Endothelial cell of umbilical vein (primary cell): Measurements from ENCODE around the gene IL34. TPM values are rescaled to one million over a fixed set of nuclear protein-coding genes. Genes with fewer than 3 reads are reported as not detected.

Source experiments
- BruUV-seq: library from RNA; stranded (reverse); fragments of 400-500 nt; replicated peaks from 2 replicates; lab custom pipeline; 2021; lab: Mats Ljungman, UMichigan
- CTCF ChIA-PET: fragments of 300-600, 350-600 bp; sonication (Branson Sonifier 250); formaldehyde crosslinking; loops from one replicate; lab custom pipeline; 2021; ENCODE audit warnings: antibody characterized with exemption, inconsistent platforms; lab: Charles Lee
- POLR2A ChIA-PET: fragments of 300-600, 350-600 bp; sonication (Branson Sonifier 250); formaldehyde crosslinking; loops from one replicate; lab custom pipeline; 2021; ENCODE audit warnings: antibody characterized with exemption, inconsistent platforms; lab: Charles Lee
- DNase-seq: peaks from one replicate; pipeline ENCODE4 v3.0.0-alpha.2; 2011; ENCODE audit warnings: low read depth, low spot score
- FAIRE-seq: peaks from 2 replicates; lab custom pipeline; 2011; peaks lifted over from hg19 to GRCh38; lab: Jason Lieb, UNC
- H2AFZ ChIP-seq: 2 replicates; pipeline ENCODE4 v1.6.0; 2012; ENCODE audit warnings: low read depth, low read length, control low read depth, inconsistent platforms
- H3K27ac ChIP-seq: 2 replicates; pipeline ENCODE4 v1.5.1; 2011; ENCODE audit warnings: low read depth, mild to moderate bottlenecking, control low read depth, low read length, moderate library complexity; ENCODE audit not compliant: insufficient read depth
- H3K27me3 ChIP-seq, 2 experiments: 2 replicates each; pipeline versions ENCODE4 v1.6.0 to v1.6.1; 2011; ENCODE audit warnings: low read length in 2 of 2, mixed read lengths in 1 of 2; ENCODE audit not compliant: control insufficient read depth in 2 of 2, insufficient read depth in 2 of 2
- H3K36me3 ChIP-seq, 2 experiments: 2 replicates in 1 of 2; 3 replicates in 1 of 2; pipeline ENCODE4 v1.5.1; 2011; ENCODE audit warnings: low read length in 2 of 2, mild to moderate bottlenecking in 1 of 2, moderate library complexity in 1 of 2; ENCODE audit not compliant: control insufficient read depth in 2 of 2, insufficient read depth in 2 of 2; ENCODE audit errors: extremely low read depth in 1 of 2
- H3K4me1 ChIP-seq: 3 replicates; pipeline ENCODE4 v1.5.1; 2011; ENCODE audit warnings: mild to moderate bottlenecking, low read length; ENCODE audit not compliant: control insufficient read depth, insufficient read depth; ENCODE audit errors: extremely low read depth
- H3K4me2 ChIP-seq: 2 replicates; pipeline ENCODE4 v1.6.1; 2011; ENCODE audit warnings: low read length, control low read depth, mixed read lengths; ENCODE audit not compliant: insufficient read depth
- H3K4me3 ChIP-seq, 3 experiments: fragments of 200-600 bp in 1 of 3; sonication (generic), shearing (Covaris generic) in 1 of 3; replicated peaks in 1 of 3; 2 replicates each; pipeline ENCODE4 v1.5.1; 2011 to 2016; ENCODE audit warnings: control low read depth in 3 of 3, low read length in 3 of 3, mild to moderate bottlenecking in 2 of 3, inconsistent platforms in 1 of 3, low read depth in 1 of 3, moderate library complexity in 1 of 3; ENCODE audit not compliant: insufficient read depth in 1 of 3
- H3K79me2 ChIP-seq: 2 replicates; pipeline ENCODE4 v1.6.0; 2012; ENCODE audit warnings: low read length, inconsistent platforms; ENCODE audit not compliant: control insufficient read depth, insufficient read depth
- H3K9ac ChIP-seq: replicated peaks from 2 replicates; pipeline ENCODE3; 2011; ENCODE audit warnings: low read length, control low read depth; ENCODE audit not compliant: insufficient read depth; ENCODE audit errors: extremely low read depth
- H3K9me1 ChIP-seq: replicated peaks from 3 replicates; pipeline ENCODE4 v1.6.0; 2011; ENCODE audit warnings: mild to moderate bottlenecking, low read length; ENCODE audit not compliant: control insufficient read depth, insufficient read depth; ENCODE audit errors: extremely low read depth
- H3K9me3 ChIP-seq: replicated peaks from 2 replicates; pipeline ENCODE4 v1.5.1; 2012; ENCODE audit warnings: low read length, inconsistent platforms; ENCODE audit not compliant: control insufficient read depth, insufficient read depth
- H4K20me1 ChIP-seq: replicated peaks from 2 replicates; pipeline ENCODE3; 2011; ENCODE audit warnings: mild to moderate bottlenecking, low read length; ENCODE audit not compliant: control insufficient read depth, insufficient read depth; ENCODE audit errors: extremely low read depth
- CTCF ChIP-seq, 2 donors: IDR thresholded peaks; 1 replicate in 1 of 2; 2 replicates in 1 of 2; pipeline ENCODE4 v1.5.1; 2011; ENCODE audit warnings: low read length in 2 of 2, mild to moderate bottlenecking in 2 of 2, moderate library complexity in 2 of 2, control low read depth in 1 of 2, inconsistent platforms in 1 of 2, low read depth in 1 of 2; ENCODE audit not compliant: insufficient read depth in 1 of 2; ENCODE audit errors: extremely low read depth in 1 of 2
- EZH2 ChIP-seq: IDR thresholded peaks from 2 replicates; pipeline ENCODE4 v1.6.1; 2012; ENCODE audit warnings: borderline replicate concordance, low read depth, mild to moderate bottlenecking, moderate library complexity, low read length, inconsistent platforms; ENCODE audit not compliant: severe bottlenecking
- FOS ChIP-seq: IDR thresholded peaks from 2 replicates; pipeline ENCODE4 v1.6.1; 2011; ENCODE audit warnings: mild to moderate bottlenecking, low read length, moderate library complexity, borderline replicate concordance; ENCODE audit not compliant: insufficient read depth
- GATA2 ChIP-seq: IDR thresholded peaks from 2 replicates; pipeline ENCODE4 v1.7.0; 2011; ENCODE audit warnings: low read depth, mild to moderate bottlenecking, moderate library complexity, mixed read lengths, low read length; ENCODE audit not compliant: insufficient read length, insufficient read depth
- JUN ChIP-seq: IDR thresholded peaks from 2 replicates; pipeline ENCODE4 v1.6.1; 2011; ENCODE audit warnings: borderline replicate concordance, low read depth; ENCODE audit not compliant: insufficient read length, insufficient read depth
- MYC ChIP-seq: IDR thresholded peaks from one replicate; pipeline ENCODE4 v1.6.1; 2011; ENCODE audit warnings: mild to moderate bottlenecking, low read depth, low read length
- POLR2A ChIP-seq: IDR thresholded peaks from 2 replicates; pipeline ENCODE4 v1.6.1; 2012; ENCODE audit warnings: low read depth, mild to moderate bottlenecking, control low read depth, low read length
- POLR2AphosphoS5 ChIP-seq: IDR thresholded peaks from 2 replicates; pipeline ENCODE4 v1.6.1; 2012; ENCODE audit warnings: low read depth, mild to moderate bottlenecking, control low read depth, low read length, moderate library complexity; ENCODE audit not compliant: insufficient read depth
- dilution Hi-C: fragments of 300-500 bp; cut with MboI; formaldehyde crosslinking; loops from one replicate; pipeline ENCODE4 v1.15.0; 2019; ENCODE audit warnings: low sequenced_read_pairs; ENCODE audit not compliant: extremely low pct_ligation_motif_present
- intact Hi-C: fragments of 100-400 bp; cut with micrococcal nuclease; formaldehyde crosslinking; loops from one replicate; pipeline ENCODE4 v1.10.0; 2022
- polyA plus RNA-seq, 4 experiments: library from polyadenylated mRNA; depleted of rRNA in 3 of 4; stranded (reverse) in 3 of 4; unstranded in 1 of 4; fragments of >200 nt; gene quantifications; 2 replicates each; pipeline versions ENCODE4 v1.2.1 to v1.2.3, GENCODE V29; 2011 to 2012; ENCODE audit warnings: missing spikeins in 1 of 4
- total RNA-seq: library from RNA; stranded (reverse); gene quantifications from 2 replicates; pipeline ENCODE4 v1.2.3, GENCODE V29; 2021
- TF ChIP-seq, protein P1 (sequence below): IDR thresholded peaks from 2 replicates; pipeline ENCODE4 v1.6.1; 2011; ENCODE audit not compliant: insufficient read depth, insufficient read length

The IL34 gene
- total and polyA plus RNA-seq, 2 donors (not counting 3 experiments of a cell fraction or from before 2014, with no cell fraction given), result 0.88 to 0.97 TPM

DNA sequence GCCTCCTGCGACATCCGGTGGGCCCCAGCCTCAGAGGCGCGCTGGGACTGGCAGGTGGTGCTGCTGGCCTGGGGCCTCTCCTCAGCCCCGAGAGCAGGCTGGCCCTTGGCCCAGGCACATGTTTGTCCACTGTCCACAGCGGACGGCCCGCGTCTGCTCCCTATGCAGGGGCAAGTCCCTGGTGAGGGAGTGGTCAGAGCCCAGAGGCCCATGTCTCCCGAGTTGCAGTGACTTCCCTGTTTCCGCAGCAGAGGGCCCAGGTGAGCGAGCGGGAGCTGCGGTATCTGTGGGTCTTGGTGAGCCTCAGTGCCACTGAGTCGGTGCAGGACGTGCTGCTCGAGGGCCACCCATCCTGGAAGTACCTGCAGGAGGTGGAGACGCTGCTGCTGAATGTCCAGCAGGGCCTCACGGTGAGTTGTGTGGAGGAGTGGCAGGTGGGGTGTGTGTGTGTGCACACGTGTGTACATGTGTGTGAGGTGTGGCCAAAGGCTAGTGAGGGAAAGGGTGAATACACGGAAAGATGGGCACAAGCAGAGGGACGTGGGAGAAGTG, 10.4 kb downstream of the IL34 start:
- no peak overlapping the region for H3K4me2 ChIP-seq
- CTCF ChIA-PET, result interaction anchor here (4.2 kb wide), 1 partner anchor 114 kb away, joined by 19 read pairs; no protein-coding TSS in a partner anchor
- BruUV-seq, result no TSS peak
- H3K9me3 ChIP-seq, result no peaks in the 10 kb centered on the region
- H3K4me1 ChIP-seq, result no peaks in the 10 kb centered on the region
- H3K4me3 ChIP-seq, result no peak overlapping the region
- H3K79me2 ChIP-seq, result no peaks in the 10 kb centered on the region
- no peak overlapping the region for H2AFZ ChIP-seq
- POLR2A ChIA-PET, result no interaction called here
- H3K36me3 ChIP-seq, result no peaks in the 10 kb centered on the region
- dilution Hi-C loops (loop anchor here (25.0 kb wide), 1 partner anchor 119 kb away; no protein-coding TSS in a partner anchor), intact Hi-C loops (no loop called here)
- DNase-seq (no peak), FAIRE-seq (no peak)
- H4K20me1 ChIP-seq, result no peaks in the 10 kb centered on the region
- no peak overlapping the region for H3K9ac ChIP-seq
- no peaks in the 10 kb centered on the region for H3K27me3 ChIP-seq
- no peak overlapping the region for H3K27ac ChIP-seq
- H3K9me1 ChIP-seq, result no peaks in the 10 kb centered on the region
- TF ChIP-seq, protein P1, sequence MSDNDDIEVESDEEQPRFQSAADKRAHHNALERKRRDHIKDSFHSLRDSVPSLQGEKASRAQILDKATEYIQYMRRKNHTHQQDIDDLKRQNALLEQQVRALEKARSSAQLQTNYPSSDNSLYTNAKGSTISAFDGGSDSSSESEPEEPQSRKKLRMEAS, result no peak
- TF ChIP-seq EZH2, result no peak
- TF ChIP-seq POLR2A, result no peak
- TF ChIP-seq MYC, result no peak
- TF ChIP-seq GATA2, result no peak
- no peak for TF ChIP-seq FOS

DNA sequence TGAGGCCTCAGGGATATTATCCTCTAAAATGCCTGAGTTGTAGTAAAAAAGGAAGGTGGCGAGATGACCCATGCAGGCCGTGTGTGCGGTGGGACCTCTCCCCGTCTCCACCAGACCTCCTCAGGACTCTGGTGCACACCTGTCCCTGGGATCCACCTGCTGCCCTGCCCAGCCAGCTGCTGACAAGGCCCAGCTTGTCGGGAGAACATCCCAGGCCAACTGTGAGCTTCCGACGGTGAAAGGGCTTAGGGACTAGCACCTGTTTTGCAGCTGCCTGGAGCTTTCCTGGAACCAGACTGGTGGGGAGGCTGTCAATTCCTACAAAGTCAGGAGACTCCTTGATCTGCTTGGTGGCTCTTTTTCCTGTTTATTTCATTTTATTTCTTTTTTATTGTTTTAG, 11.6 kb downstream of the IL34 start:
- TF ChIP-seq GATA2 (no peak), POLR2A (no peak), CTCF (IDR thresholded peaks at IDR 0.05; ENCODE audit: extremely low read depth in 1 of 2, insufficient read depth in 1 of 2, low read depth in 1 of 2, low read length in 2 of 2) (no peak), EZH2 (no peak), MYC (no peak), JUN (no peak), POLR2AphosphoS5 (no peak), FOS (no peak)
- TF ChIP-seq, protein P1, result no peak
- H3K4me3 ChIP-seq, result no peak overlapping the region
- no peak overlapping the region for H3K9ac ChIP-seq
- no peaks in the 10 kb centered on the region for H3K79me2 ChIP-seq
- ChIA-PET POLR2A (no interaction called here), CTCF (interaction anchor here (4.2 kb wide), 1 partner anchor 113 kb away, joined by 19 read pairs; no protein-coding TSS in a partner anchor)
- no peaks in the 10 kb centered on the region for H3K9me3 ChIP-seq
- FAIRE-seq (no peak), DNase-seq (no peak)
- no peak overlapping the region for H2AFZ ChIP-seq
- no peak overlapping the region for H3K4me2 ChIP-seq
- no TSS peak for BruUV-seq
- dilution Hi-C loops (loop anchor here (25.0 kb wide), 1 partner anchor 121 kb away; no protein-coding TSS in a partner anchor), intact Hi-C loops (no loop called here)
- H3K27ac ChIP-seq, result no peak overlapping the region
- no peaks in the 10 kb centered on the region for H3K36me3 ChIP-seq
- H3K4me1 ChIP-seq, result no peaks in the 10 kb centered on the region
- H3K27me3 ChIP-seq, result no peaks in the 10 kb centered on the region
- no peaks in the 10 kb centered on the region for H4K20me1 ChIP-seq
- H3K9me1 ChIP-seq, result no peaks in the 10 kb centered on the region
